SK-N-SH (cell line): ENCODE measurements around the gene LRRC25. TPM values are rescaled to one million over a fixed set of nuclear protein-coding genes. Genes with fewer than 3 reads are reported as not detected.

Source experiments
- CTCF ChIA-PET: fragments of 300-600, 350-600 bp; formaldehyde crosslinking; extraction: SDS; loops from one replicate; lab custom pipeline; 2021; lab: Yijun Ruan, JAX
- POLR2A ChIA-PET: fragments of 350-600 bp; sonication (Branson Sonifier 250); formaldehyde crosslinking; extraction: SDS; loops from one replicate; lab custom pipeline; 2020; ENCODE audit warnings: antibody characterized with exemption, inconsistent platforms; lab: Yijun Ruan, JAX
- DNase-seq: peaks from one replicate; pipeline ENCODE4 v3.0.0; 2012
- H2AFZ ChIP-seq: fragments of 200-600 bp; sonication (generic); 2 replicates; pipeline ENCODE4 v1.8.1; 2016; ENCODE audit warnings: antibody characterized with exemption, mild to moderate bottlenecking, low read depth
- H3F3A ChIP-seq: fragments of 200-600 bp; sonication (generic); replicated peaks from 2 replicates; pipeline ENCODE3; 2016; ENCODE audit warnings: antibody characterized with exemption, mild to moderate bottlenecking; ENCODE audit not compliant: insufficient read depth
- H3K27ac ChIP-seq, 2 experiments: fragments of 200-500 bp in 1 of 2; fragments of 200-600 bp in 1 of 2; sonication (Bioruptor generic) in 1 of 2; sonication (generic), shearing (Covaris generic) in 1 of 2; 2 replicates each; pipeline versions ENCODE4 v1.5.1 to v1.6.1; 2014 to 2016; ENCODE audit warnings: low read depth in 2 of 2, inconsistent platforms in 1 of 2, low read length in 1 of 2, mild to moderate bottlenecking in 1 of 2, mixed read lengths in 1 of 2
- H3K27me3 ChIP-seq: fragments of 200-600 bp; sonication (generic), shearing (Covaris generic); 2 replicates; pipeline ENCODE4 v1.6.1; 2016; ENCODE audit warnings: mixed run types; ENCODE audit not compliant: insufficient read depth
- H3K36me3 ChIP-seq, 2 experiments: fragments of 200-500 bp in 1 of 2; fragments of 200-600 bp in 1 of 2; sonication (Bioruptor generic) in 1 of 2; sonication (generic) in 1 of 2; replicated peaks in 1 of 2; 2 replicates each; pipeline versions ENCODE3 to v1.5.1; 2014 to 2016; ENCODE audit warnings: low read length in 1 of 2, mild to moderate bottlenecking in 1 of 2; ENCODE audit not compliant: insufficient read depth in 2 of 2, control insufficient read depth in 1 of 2
- H3K4me1 ChIP-seq, 2 experiments: fragments of 200-500 bp in 1 of 2; fragments of 200-600 bp in 1 of 2; sonication (Bioruptor generic) in 1 of 2; sonication (generic), shearing (Covaris generic) in 1 of 2; 2 replicates each; pipeline versions ENCODE4 v1.5.1 to v1.6.1; 2014 to 2016; ENCODE audit warnings: low read depth in 1 of 2, low read length in 1 of 2, mixed run types in 1 of 2; ENCODE audit not compliant: insufficient read depth in 2 of 2, control insufficient read depth in 1 of 2
- H3K4me2 ChIP-seq: fragments of 200-600 bp; sonication (generic), shearing (Covaris generic); 2 replicates; pipeline ENCODE4 v1.6.1; 2017; ENCODE audit warnings: mixed run types
- H3K4me3 ChIP-seq, 2 experiments: fragments of 200-500 bp in 1 of 2; fragments of 200-600 bp in 1 of 2; sonication (Bioruptor generic) in 1 of 2; sonication (generic), shearing (Covaris generic) in 1 of 2; 2 replicates each; pipeline versions ENCODE4 v1.5.1 to v1.8.1; 2014 to 2016; ENCODE audit warnings: low read depth in 2 of 2, inconsistent platforms in 1 of 2, low read length in 1 of 2, mild to moderate bottlenecking in 1 of 2, mixed read lengths in 1 of 2, moderate library complexity in 1 of 2
- H3K79me2 ChIP-seq: fragments of 200-600 bp; sonication (generic); 2 replicates; pipeline ENCODE4 v1.8.1; 2017; ENCODE audit warnings: mild to moderate bottlenecking; ENCODE audit not compliant: insufficient read depth
- H3K9ac ChIP-seq: fragments of 200-600 bp; sonication (generic); 2 replicates; pipeline ENCODE4 v1.6.1; 2017; ENCODE audit warnings: mixed run types
- H3K9me2 ChIP-seq: fragments of 200-600 bp; sonication (generic); 2 replicates; pipeline ENCODE4 v1.6.1; 2017; ENCODE audit warnings: mixed run types
- H3K9me3 ChIP-seq: fragments of 200-600 bp; sonication (generic); 2 replicates; pipeline ENCODE4 v1.6.1; 2017; ENCODE audit warnings: mixed run types, mild to moderate bottlenecking, moderate library complexity
- H4K20me1 ChIP-seq: fragments of 200-600 bp; sonication (generic); 2 replicates; pipeline ENCODE4 v1.6.1; 2017; ENCODE audit warnings: mild to moderate bottlenecking, mixed run types; ENCODE audit not compliant: insufficient read depth
- EP300 ChIP-seq, 2 experiments: IDR thresholded peaks; 2 replicates each; pipeline versions ENCODE4 v1.4.0 to v1.6.1; 2012; ENCODE audit warnings: borderline replicate concordance in 1 of 2, low read depth in 1 of 2, low read length in 1 of 2
- EZH2phosphoT487 ChIP-seq: fragments of 200-600 bp; sonication (generic); IDR thresholded peaks from 2 replicates; pipeline ENCODE4 v1.6.1; 2017; ENCODE audit warnings: low read depth, mixed run types, mild to moderate bottlenecking, antibody characterized with exemption, moderate library complexity, borderline replicate concordance
- FOSL2 ChIP-seq: IDR thresholded peaks from 2 replicates; pipeline ENCODE4 v1.4.0; 2012; ENCODE audit warnings: low read depth, mild to moderate bottlenecking, moderate library complexity, borderline replicate concordance
- FOXJ3 ChIP-seq: sonication (generic); formaldehyde crosslinking; IDR thresholded peaks from 2 replicates; pipeline ENCODE4 v1.5.1; 2020; ENCODE audit warnings: mild to moderate bottlenecking, missing genetic modification reagents
- FOXM1 ChIP-seq: IDR thresholded peaks from 2 replicates; pipeline ENCODE4 v1.4.0; 2012; ENCODE audit warnings: low read depth, mild to moderate bottlenecking
- GATA2 ChIP-seq: sonication (generic); formaldehyde crosslinking; IDR thresholded peaks from 2 replicates; pipeline ENCODE4 v1.5.0; 2020; ENCODE audit warnings: mild to moderate bottlenecking, missing genetic modification reagents
- MXI1 ChIP-seq: IDR thresholded peaks from 2 replicates; pipeline ENCODE4 v1.6.1; 2012; ENCODE audit warnings: mild to moderate bottlenecking, low read depth, low read length, improper control_type of control experiment
- NRF1 ChIP-seq: IDR thresholded peaks from 2 replicates; pipeline ENCODE4 v1.6.1; 2012; ENCODE audit warnings: low read depth, mild to moderate bottlenecking, low read length
- RAD21 ChIP-seq: IDR thresholded peaks from 2 replicates; pipeline ENCODE4 v1.6.1; 2012; ENCODE audit warnings: mild to moderate bottlenecking, low read length
- RCOR1 ChIP-seq: fragments of 150-350 bp; IDR thresholded peaks from 2 replicates; pipeline ENCODE4 v1.6.1; 2017; ENCODE audit warnings: antibody characterized with exemption, low read length
- SIN3A ChIP-seq: IDR thresholded peaks from 2 replicates; pipeline ENCODE4 v1.6.1; 2012; ENCODE audit warnings: low read depth, mild to moderate bottlenecking, low read length, moderate library complexity, borderline replicate concordance
- SMC3 ChIP-seq: IDR thresholded peaks from 2 replicates; pipeline ENCODE4 v1.6.1; 2012; ENCODE audit warnings: low read depth, low read length, improper control_type of control experiment
- TAF1 ChIP-seq: IDR thresholded peaks from 2 replicates; pipeline ENCODE4 v1.6.1; 2012; ENCODE audit warnings: low read depth, mild to moderate bottlenecking, low read length, moderate library complexity, borderline replicate concordance
- TEAD4 ChIP-seq: IDR thresholded peaks from 2 replicates; pipeline ENCODE4 v1.4.0; 2012; ENCODE audit warnings: mild to moderate bottlenecking, borderline replicate concordance; ENCODE audit not compliant: insufficient read depth
- WGBS: methylation state at CpG from one replicate; pipeline ENCODE4 v1.1.6; 2017; ENCODE audit warnings: low lambda C conversion rate; 5-methylcytosine and 5-hydroxymethylcytosine counted together
- polyA plus RNA-seq, 3 experiments: library from polyadenylated mRNA; depleted of rRNA; stranded (reverse); fragments of >200 nt; gene quantifications; 2 replicates each; pipeline ENCODE4 v1.2.3, GENCODE V29; 2012
- TF ChIP-seq, protein P1 (sequence below): IDR thresholded peaks from 2 replicates; pipeline ENCODE4; 2012
- TF ChIP-seq, protein P2 (sequence below): fragments of 150-350 bp; IDR thresholded peaks from 2 replicates; pipeline ENCODE4 v1.6.1; 2016; ENCODE audit warnings: mild to moderate bottlenecking, low read depth, low read length
- TF ChIP-seq, protein P3 (sequence below): IDR thresholded peaks from 2 replicates; pipeline ENCODE4 v1.6.1; 2012; ENCODE audit warnings: mild to moderate bottlenecking, low read depth, low read length, moderate library complexity
- TF ChIP-seq, protein P4 (sequence below): fragments of 150-350 bp; IDR thresholded peaks from 2 replicates; pipeline ENCODE4 v1.6.1; 2017; ENCODE audit warnings: antibody characterized with exemption, low read length, low read depth, borderline replicate concordance
- TF ChIP-seq, protein P5 (sequence below): fragments of 200-600 bp; sonication (generic); IDR thresholded peaks from 2 replicates; pipeline ENCODE4 v1.6.1; 2017; ENCODE audit warnings: antibody characterized with exemption, mild to moderate bottlenecking, moderate library complexity
- TF ChIP-seq, protein P6 (sequence below): IDR thresholded peaks from 2 replicates; pipeline ENCODE4 v1.4.0; 2012; ENCODE audit warnings: low read depth
- TF ChIP-seq, protein P7 (sequence below): IDR thresholded peaks from 2 replicates; pipeline ENCODE4 v1.4.0; 2012; ENCODE audit warnings: low read depth, borderline replicate concordance

The LRRC25 gene
- polyA plus RNA-seq, 1 of the 3 experiments (the other 2 are of a cell fraction) = not detected

DNA sequence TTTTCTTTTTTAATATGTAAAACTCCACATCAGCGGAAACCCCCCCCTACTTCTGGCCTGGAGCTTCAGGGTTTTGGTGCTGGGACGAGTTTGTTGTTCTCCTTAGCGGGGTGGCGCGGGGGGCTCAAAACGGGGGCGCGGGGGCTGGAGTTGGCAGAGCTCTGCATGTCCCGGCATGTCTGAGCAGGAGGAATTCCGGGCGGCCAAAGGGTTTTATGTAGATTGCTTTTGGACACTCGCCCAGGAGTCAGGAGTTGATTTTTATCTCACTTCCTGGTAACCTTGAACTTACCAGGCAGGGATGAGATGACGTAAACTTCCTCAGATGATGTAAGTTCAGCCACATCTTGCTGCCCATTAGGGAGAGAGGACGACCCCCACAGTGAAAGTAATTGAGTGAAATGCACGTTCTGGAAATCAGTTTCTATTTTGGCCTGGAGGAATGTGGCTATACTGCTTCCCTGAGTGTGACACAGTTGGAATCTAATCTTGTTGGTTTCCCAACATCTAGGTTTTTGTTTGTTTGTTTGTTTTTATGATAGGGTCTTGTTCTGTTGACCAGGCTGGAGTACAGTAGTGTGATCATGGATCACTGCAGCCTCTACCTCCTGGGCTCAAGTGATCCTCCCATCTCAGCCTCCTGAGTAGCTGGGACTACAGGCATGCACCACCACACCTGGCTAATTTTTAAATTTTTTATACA, 32.4 kb downstream of the LRRC25 start:
- no peak overlapping the region for H2AFZ ChIP-seq
- peak overlapping the region; percentile 73 for H3K9ac ChIP-seq
- 1% methylated on average over 15 of the region's 15 CpGs for WGBS
- H3F3A ChIP-seq = peaks cover 21% of the 10 kb centered on the region
- peak overlapping the region; percentile 58; the same call in 1 of the 2 replicates for H3K4me2 ChIP-seq
- no peaks in the 10 kb centered on the region for H3K79me2 ChIP-seq
- POLR2A ChIA-PET = interaction anchor here (0.8 to 1.0 kb wide), 3 partner anchors 16 to 225 kb away, joined by 4 to 5 read pairs (median 4); no protein-coding TSS in a partner anchor
- DNase-seq = peak; percentile 86
- no peaks in the 10 kb centered on the region for H3K9me3 ChIP-seq
- H3K36me3 ChIP-seq = peaks cover 0 to 9% of the 10 kb centered on the region in 2 experiments
- H3K4me3 ChIP-seq = no peak overlapping the region
- H3K27ac ChIP-seq = peak overlapping the region; percentile 96 to 98
- H3K4me1 ChIP-seq = peaks cover 20 to 23% of the 10 kb centered on the region in 2 experiments; a peak in 3 of 4 replicates
- CTCF ChIA-PET = interaction anchor here (1.0 to 7.5 kb wide), 11 partner anchors 9 to 85 kb away, joined by 3 to 66 read pairs (median 6); partner anchors contain the start of gene GDF15
- H3K9me2 ChIP-seq = no peaks in the 10 kb centered on the region
- no peaks in the 10 kb centered on the region for H4K20me1 ChIP-seq
- no peaks in the 10 kb centered on the region for H3K27me3 ChIP-seq
- TF ChIP-seq, protein P1, sequence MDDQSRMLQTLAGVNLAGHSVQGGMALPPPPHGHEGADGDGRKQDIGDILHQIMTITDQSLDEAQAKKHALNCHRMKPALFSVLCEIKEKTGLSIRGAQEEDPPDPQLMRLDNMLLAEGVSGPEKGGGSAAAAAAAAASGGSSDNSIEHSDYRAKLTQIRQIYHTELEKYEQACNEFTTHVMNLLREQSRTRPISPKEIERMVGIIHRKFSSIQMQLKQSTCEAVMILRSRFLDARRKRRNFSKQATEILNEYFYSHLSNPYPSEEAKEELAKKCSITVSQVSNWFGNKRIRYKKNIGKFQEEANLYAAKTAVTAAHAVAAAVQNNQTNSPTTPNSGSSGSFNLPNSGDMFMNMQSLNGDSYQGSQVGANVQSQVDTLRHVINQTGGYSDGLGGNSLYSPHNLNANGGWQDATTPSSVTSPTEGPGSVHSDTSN = peak; percentile 50
- TF ChIP-seq SIN3A (peak; percentile 66; the same call in 1 of the 2 replicates), TAF1 (peak; percentile 51; the same call in 1 of the 2 replicates), NRF1 (no peak), TEAD4 (0 out of 2 replicates have a peak, but pooled peaks have one; percentile 68), FOXJ3 (no peak), GATA2 (CRISPR knock-in tag) (peak; percentile 80), RCOR1 (peak; percentile 92), FOXM1 (no peak), RAD21 (no peak), EZH2phosphoT487 (no peak), SMC3 (no peak), MXI1 (peak; percentile 53; the same call in 1 of the 2 replicates), FOSL2 (no peak; the same call in 1 of the 2 replicates), EP300 (IDR thresholded peaks at IDR 0.05; ENCODE audit: borderline replicate concordance in 1 of 2, low read depth in 1 of 2, low read length in 1 of 2) (peak; percentile 84 to 91; a peak in 3 of 4 replicates)
- TF ChIP-seq, protein P2, sequence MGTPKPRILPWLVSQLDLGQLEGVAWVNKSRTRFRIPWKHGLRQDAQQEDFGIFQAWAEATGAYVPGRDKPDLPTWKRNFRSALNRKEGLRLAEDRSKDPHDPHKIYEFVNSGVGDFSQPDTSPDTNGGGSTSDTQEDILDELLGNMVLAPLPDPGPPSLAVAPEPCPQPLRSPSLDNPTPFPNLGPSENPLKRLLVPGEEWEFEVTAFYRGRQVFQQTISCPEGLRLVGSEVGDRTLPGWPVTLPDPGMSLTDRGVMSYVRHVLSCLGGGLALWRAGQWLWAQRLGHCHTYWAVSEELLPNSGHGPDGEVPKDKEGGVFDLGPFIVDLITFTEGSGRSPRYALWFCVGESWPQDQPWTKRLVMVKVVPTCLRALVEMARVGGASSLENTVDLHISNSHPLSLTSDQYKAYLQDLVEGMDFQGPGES = no peak
- TF ChIP-seq, protein P3, sequence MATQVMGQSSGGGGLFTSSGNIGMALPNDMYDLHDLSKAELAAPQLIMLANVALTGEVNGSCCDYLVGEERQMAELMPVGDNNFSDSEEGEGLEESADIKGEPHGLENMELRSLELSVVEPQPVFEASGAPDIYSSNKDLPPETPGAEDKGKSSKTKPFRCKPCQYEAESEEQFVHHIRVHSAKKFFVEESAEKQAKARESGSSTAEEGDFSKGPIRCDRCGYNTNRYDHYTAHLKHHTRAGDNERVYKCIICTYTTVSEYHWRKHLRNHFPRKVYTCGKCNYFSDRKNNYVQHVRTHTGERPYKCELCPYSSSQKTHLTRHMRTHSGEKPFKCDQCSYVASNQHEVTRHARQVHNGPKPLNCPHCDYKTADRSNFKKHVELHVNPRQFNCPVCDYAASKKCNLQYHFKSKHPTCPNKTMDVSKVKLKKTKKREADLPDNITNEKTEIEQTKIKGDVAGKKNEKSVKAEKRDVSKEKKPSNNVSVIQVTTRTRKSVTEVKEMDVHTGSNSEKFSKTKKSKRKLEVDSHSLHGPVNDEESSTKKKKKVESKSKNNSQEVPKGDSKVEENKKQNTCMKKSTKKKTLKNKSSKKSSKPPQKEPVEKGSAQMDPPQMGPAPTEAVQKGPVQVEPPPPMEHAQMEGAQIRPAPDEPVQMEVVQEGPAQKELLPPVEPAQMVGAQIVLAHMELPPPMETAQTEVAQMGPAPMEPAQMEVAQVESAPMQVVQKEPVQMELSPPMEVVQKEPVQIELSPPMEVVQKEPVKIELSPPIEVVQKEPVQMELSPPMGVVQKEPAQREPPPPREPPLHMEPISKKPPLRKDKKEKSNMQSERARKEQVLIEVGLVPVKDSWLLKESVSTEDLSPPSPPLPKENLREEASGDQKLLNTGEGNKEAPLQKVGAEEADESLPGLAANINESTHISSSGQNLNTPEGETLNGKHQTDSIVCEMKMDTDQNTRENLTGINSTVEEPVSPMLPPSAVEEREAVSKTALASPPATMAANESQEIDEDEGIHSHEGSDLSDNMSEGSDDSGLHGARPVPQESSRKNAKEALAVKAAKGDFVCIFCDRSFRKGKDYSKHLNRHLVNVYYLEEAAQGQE = no peak
- TF ChIP-seq, protein P4, sequence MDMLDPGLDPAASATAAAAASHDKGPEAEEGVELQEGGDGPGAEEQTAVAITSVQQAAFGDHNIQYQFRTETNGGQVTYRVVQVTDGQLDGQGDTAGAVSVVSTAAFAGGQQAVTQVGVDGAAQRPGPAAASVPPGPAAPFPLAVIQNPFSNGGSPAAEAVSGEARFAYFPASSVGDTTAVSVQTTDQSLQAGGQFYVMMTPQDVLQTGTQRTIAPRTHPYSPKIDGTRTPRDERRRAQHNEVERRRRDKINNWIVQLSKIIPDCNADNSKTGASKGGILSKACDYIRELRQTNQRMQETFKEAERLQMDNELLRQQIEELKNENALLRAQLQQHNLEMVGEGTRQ = no peak
- TF ChIP-seq, protein P5, sequence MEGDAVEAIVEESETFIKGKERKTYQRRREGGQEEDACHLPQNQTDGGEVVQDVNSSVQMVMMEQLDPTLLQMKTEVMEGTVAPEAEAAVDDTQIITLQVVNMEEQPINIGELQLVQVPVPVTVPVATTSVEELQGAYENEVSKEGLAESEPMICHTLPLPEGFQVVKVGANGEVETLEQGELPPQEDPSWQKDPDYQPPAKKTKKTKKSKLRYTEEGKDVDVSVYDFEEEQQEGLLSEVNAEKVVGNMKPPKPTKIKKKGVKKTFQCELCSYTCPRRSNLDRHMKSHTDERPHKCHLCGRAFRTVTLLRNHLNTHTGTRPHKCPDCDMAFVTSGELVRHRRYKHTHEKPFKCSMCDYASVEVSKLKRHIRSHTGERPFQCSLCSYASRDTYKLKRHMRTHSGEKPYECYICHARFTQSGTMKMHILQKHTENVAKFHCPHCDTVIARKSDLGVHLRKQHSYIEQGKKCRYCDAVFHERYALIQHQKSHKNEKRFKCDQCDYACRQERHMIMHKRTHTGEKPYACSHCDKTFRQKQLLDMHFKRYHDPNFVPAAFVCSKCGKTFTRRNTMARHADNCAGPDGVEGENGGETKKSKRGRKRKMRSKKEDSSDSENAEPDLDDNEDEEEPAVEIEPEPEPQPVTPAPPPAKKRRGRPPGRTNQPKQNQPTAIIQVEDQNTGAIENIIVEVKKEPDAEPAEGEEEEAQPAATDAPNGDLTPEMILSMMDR = no peak
- TF ChIP-seq, protein P6, sequence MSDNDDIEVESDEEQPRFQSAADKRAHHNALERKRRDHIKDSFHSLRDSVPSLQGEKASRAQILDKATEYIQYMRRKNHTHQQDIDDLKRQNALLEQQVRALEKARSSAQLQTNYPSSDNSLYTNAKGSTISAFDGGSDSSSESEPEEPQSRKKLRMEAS = peak; percentile 85
- TF ChIP-seq, protein P7, sequence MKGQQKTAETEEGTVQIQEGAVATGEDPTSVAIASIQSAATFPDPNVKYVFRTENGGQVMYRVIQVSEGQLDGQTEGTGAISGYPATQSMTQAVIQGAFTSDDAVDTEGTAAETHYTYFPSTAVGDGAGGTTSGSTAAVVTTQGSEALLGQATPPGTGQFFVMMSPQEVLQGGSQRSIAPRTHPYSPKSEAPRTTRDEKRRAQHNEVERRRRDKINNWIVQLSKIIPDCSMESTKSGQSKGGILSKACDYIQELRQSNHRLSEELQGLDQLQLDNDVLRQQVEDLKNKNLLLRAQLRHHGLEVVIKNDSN = peak; percentile 33; the same call in 1 of the 2 replicates
